Vagina (tissue), 2 donors: ENCODE measurements around the gene CCDC7.

Experiments
- CTCF ChIP-seq, 3 experiments: fragments of 450-650 bp in 2 of 3; fragments of 200-600 bp in 1 of 3; sonication (generic) in 1 of 3; IDR thresholded peaks; one replicate each; pipeline ENCODE4 v1.5.1; 2017 to 2019; ENCODE audit warnings: antibody characterized with exemption in 3 of 3, mild to moderate bottlenecking in 2 of 3, moderate library complexity in 2 of 3
- POLR2AphosphoS5 ChIP-seq, 2 donors: sonication (generic); formaldehyde crosslinking; IDR thresholded peaks; one replicate each; pipeline ENCODE4 v1.9.0; 2017; ENCODE audit warnings: antibody characterized with exemption in 2 of 2, mild to moderate bottlenecking in 2 of 2, low read depth in 1 of 2; ENCODE audit not compliant: insufficient read depth in 1 of 2

- TF ChIP-seq CTCF (IDR thresholded peaks at IDR 0.05) (no peak), POLR2AphosphoS5 (IDR thresholded peaks at IDR 0.05; ENCODE audit: insufficient read depth in 1 of 2, low read depth in 1 of 2) (no peak)
Measured at GRCh38 chr10:32436215-32436614, 9.7 kb upstream of the CCDC7 start.
